Measurements from ENCODE around the gene TMEM80. TPM values are rescaled to one million over a fixed set of nuclear protein-coding genes. Genes with fewer than 3 reads are reported as not detected.
A peak's percentile ranks its signal among the peaks of the same experiment; 100 is the strongest.

Gene TMEM80
- total RNA-seq, 1 donor, result 9.4 TPM

DNA sequence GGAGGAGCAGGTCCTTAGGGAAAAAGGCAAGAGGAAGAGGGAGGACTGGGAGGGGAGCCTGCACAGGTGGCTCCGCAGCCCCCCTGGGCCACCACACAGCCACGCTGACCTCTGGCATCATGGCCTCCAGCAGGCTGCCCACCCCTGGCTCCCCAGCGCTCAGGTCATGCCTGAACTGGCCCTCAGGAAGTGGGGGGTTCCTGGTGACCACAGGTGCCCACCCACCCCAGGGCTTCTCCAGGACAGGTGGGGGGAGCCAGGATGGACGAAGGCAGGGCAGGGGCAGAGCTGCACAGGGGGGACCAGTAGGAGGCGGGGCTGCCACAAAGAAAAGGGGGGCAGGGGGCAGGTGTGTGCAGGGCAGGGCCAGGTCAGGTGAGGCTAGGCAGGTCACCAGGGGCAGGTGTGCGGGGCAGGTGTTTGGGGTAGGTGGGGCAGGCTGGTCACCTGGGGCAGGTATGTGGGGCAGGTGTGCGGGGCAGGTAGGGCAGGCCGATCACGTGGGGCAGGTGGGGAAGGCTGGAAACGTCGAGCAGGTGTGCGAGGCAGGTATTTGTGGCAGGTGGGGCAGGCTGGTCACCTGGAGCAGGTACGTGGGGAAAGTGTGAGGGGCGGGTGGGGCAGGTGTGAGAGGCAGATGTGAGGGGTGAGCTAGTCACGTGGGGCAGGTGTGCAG is 1.6 kb upstream of the TMEM80 start:
- TF ChIP-seq, protein P1, sequence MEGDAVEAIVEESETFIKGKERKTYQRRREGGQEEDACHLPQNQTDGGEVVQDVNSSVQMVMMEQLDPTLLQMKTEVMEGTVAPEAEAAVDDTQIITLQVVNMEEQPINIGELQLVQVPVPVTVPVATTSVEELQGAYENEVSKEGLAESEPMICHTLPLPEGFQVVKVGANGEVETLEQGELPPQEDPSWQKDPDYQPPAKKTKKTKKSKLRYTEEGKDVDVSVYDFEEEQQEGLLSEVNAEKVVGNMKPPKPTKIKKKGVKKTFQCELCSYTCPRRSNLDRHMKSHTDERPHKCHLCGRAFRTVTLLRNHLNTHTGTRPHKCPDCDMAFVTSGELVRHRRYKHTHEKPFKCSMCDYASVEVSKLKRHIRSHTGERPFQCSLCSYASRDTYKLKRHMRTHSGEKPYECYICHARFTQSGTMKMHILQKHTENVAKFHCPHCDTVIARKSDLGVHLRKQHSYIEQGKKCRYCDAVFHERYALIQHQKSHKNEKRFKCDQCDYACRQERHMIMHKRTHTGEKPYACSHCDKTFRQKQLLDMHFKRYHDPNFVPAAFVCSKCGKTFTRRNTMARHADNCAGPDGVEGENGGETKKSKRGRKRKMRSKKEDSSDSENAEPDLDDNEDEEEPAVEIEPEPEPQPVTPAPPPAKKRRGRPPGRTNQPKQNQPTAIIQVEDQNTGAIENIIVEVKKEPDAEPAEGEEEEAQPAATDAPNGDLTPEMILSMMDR (IDR thresholded peaks at IDR 0.05; ENCODE audit: insufficient read depth, low read length), result no peak
- DNase-seq (ENCODE audit: low read depth), result no peak
- H3K4me3 ChIP-seq (ENCODE audit: low read depth, low read length), result peak overlapping the region; percentile 68

DNA sequence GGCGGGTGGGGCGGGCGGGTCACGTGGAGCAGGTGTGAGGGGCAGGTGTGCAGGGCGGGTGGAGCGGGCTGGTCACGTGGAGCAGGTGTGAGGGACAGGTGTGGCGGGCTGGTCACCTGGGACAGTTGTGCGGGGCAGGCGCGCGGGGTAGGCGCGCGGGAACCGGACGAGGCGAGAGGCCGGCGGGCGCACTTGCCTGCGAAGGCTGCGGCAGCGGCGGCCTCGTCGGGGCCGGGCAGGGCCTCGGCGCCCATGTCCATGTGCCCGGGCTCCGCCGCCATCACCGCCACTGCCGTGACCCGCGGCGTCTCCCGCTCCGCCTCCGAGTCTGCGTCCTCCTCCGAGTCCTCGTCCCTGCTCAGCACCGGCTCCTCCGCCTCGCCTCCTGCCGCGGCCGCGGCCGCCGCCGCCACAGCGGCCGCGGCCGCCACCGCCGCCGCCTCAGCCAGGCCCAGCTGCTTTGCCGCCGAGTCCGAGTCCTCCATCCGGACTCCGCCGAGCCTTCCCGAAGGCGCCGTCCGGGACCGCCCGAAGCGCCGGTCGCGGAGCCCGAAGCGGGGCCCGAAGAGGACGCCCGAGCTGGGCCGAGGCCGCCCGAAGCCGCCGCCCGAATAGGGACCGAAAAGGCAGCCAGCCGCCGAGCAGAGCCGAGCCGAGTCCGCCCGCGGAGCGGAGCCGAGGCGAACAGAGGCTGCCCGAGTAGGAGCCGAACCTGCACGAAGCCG is 891 bp upstream of the TMEM80 start, which contains the start of gene DEAF1:
TSS of gene DEAF1 (minus strand) at position 660 of the 725 bp plus-strand sequence. CDS start at position 485, 175 bp downstream.
- H3K4me3 ChIP-seq (ENCODE audit: low read depth, low read length), result peak within 1 kb of the TSS; percentile 80
- TF ChIP-seq, protein P1 (IDR thresholded peaks at IDR 0.05; ENCODE audit: insufficient read depth, low read length), result no peak
- peak; percentile 97 for DNase-seq (ENCODE audit: low read depth)

DNA sequence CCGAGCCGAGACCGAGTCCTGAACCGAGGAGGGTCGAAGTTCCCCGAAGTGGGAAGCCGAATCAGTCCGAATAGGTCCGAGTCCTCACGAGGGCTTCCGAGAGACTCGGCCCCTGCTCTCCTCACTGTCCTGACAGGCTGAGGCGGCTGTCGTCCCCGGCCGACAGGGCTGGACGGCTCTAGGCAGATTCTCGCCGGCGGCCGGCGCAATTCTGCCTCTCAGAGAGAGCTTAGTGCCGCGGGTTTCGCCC is 403 bp upstream of the TMEM80 start:
- TF ChIP-seq, protein P1 (IDR thresholded peaks at IDR 0.05; ENCODE audit: insufficient read depth, low read length), result no peak
- no peak for DNase-seq (ENCODE audit: low read depth)
- peak overlapping the region; percentile 73 for H3K4me3 ChIP-seq (ENCODE audit: low read depth, low read length)

DNA sequence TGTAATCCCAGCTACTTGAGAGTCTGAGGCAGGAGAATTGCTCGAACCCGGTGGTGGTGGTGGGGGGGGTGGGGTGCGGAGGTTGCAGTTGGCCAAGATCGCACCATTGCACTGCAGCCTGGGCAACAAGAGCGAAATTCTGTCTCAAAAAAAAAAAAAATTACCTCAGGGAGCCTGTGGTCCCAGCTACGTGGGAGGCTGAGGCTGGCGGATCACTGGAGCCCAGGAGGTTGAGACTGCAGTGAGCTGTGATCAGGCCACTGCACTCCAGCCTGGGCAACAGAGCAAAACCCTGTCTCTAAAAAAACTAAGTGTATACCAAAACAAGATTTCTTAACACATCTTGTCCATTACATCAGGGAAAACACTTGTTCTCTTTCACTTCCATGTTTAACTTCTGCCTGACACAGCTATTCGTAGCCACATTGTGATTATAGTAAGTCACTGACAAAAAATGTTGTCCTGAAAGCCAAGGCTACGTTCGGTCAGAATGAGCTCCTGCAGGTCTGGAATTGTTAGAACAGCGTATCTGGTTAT is 1.4 kb downstream of the TMEM80 start:
- DNase-seq (ENCODE audit: low read depth), result peak; percentile 94
- peak overlapping the region; percentile 80 for H3K4me3 ChIP-seq (ENCODE audit: low read depth, low read length)
- TF ChIP-seq, protein P1 (IDR thresholded peaks at IDR 0.05; ENCODE audit: insufficient read depth, low read length), result no peak

DNA sequence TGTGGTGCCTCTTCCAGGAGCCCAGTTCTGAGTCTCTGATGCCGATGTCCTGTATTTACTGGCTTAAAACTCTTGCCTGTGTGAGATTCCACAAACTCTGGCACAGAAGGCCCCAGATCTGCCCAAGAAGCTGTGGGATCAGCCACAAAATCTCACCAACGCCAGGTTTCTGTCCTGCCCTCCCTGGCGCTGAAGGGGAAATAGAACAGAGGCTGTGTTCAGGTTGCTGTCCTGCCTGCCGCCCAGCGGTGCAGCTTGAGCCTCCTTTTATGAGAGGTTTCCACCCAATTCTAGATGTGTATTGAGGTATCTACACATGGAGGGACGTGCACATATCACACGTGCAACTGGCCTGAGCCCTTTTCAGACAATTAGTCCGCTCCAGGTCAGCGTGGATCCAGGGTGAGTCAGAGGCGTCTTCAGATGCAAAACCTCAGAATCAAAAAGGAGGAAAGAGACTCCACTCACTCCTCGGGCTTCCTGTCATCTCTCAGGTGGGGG is 2.2 kb downstream of the TMEM80 start:
- H3K4me3 ChIP-seq (ENCODE audit: low read depth, low read length), result peak overlapping the region; percentile 41
- peak; percentile 38 for DNase-seq (ENCODE audit: low read depth)
- TF ChIP-seq, protein P1 (IDR thresholded peaks at IDR 0.05; ENCODE audit: insufficient read depth, low read length), result no peak

DNA sequence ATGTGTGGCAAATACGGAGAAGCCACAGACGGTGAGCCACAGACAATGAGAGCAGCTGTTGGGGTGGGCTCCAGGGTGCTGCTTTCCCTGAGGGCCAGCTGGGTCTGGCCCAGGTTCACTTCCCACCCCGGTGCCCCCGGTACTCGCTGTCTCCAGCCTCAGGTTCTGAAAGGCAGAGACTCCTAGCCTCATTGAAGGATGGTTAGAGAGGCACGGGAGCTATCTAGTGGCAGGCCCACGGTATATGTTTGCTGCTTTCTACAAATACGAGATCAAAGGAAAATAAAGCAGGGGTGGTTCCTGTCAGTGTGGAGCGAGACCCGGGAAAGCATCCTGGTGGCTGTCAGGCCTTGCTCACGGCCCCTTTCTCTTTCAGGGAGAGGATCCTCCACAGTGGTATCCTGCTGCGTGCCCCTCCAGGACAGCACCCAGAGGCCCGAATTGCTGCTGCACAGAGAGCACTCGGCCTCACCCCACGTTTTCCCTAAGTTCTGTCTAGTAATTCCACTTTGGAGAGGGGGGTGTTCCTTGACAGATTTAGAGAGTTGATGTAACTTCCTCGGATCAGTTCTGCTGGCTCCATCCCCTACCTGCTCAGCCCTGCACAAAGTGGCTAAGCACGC is 3.0 kb downstream of the TMEM80 start:
- TF ChIP-seq, protein P1 (IDR thresholded peaks at IDR 0.05; ENCODE audit: insufficient read depth, low read length), result no peak
- DNase-seq (ENCODE audit: low read depth), result no peak
- no peak overlapping the region for H3K4me3 ChIP-seq (ENCODE audit: low read depth, low read length)
